Fibroblast of skin of back (primary cell): ENCODE data around the gene TMEM119.
A peak's percentile ranks its signal among the peaks of the same experiment; 100 is the strongest.
"Not testable (repeated sequence)": the region's sequence is repeated elsewhere in the genome, so short reads cannot be mapped to it uniquely, and the experiment has no call there.

ENCODE experiments used
- DNase-seq: peaks from one replicate; pipeline ENCODE4 v3.0.0-alpha.2; 2013

Gene TMEM119

DNA sequence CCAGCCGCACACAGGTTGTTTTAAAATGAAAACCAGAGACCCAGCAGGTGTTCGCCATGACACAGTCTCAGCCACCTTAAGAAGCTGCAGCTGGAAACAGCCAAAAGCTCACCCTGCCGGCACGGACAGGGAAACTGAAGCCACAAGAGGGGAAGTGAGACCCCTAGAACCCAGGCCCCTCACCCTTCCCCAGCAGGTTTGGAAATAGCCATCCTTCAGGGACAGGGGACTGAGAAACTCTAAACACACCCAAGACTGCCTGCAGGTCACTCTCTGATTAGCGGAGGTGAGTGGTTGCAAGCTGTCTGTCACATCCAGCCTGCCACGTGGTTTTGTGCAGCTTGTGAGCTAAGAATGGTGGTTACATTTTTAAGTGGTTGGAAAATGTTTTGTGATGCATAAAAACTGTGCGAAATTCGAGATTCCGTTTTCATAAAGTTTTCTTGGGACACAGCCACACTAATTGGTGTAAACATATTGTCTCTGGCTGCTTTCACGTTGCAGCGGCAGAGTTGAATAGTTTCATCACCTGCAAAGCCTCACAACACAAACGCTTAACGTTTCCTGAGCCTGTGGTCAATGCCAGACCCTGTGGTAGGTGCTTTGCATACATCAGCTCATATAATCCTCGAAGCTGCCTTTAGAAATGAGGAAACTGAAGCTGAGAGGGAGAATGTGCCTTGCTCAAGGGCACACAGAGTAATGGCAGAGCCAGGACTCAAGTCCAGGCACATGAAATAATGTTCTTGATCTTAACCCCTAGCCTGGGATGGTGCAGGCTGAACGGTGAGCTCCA is 37.5 kb upstream of the TMEM119 start:
- DNase-seq, result no peak

DNA sequence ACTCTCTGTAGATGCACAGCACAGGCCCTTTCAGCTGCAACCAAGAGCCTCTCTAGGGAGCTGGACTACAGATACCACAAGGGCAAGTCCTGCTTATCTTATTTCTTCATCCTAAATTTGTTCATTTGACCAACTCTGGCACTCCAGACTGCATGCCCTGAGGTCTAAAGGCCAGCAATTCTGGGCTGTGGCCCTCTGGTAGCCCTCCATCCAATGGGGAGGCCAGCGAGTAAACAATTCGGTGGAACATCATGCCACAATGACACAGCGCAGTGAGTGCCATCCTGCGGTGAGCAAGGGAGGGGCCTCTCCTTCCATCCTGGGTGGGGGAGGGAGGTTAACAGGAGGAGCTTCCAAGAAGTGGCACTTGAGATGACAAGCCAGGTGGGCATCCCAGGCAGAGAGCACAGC is 36.5 kb upstream of the TMEM119 start:
- DNase-seq, result no peak

DNA sequence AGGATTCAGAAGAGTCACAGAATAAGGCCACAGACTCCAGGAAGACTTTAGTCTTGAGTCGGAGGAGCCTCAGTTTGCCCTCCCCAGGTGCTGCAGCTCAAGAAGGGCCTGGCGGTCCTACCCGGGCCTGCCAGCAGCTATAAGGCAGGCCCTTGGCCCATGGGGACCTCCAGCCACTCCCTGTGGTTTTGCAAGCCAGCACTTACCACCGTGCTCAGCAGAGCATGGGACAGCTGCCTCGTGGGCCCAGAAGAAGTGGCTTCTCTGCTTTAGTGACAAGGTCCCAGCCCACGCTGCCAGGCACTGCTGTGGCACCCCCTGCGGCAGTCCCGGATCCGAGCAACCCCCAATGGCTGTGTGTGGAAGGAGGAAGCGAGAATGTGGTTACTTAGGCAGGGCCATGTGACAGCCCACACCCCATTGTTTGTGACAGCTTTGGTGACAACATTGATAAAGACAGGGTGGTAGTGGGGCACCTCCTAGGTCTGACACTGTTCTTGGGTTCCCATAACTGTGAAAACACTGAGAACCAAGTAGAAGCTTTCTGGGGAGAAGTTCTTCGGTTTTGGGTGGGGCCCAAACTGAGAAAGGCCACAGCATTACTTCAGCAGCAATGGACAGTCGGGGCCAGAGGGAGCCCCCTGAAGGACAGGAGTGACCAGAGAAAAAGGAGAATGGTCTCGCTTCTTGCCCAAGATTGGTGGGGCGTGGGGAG is 35.8 kb upstream of the TMEM119 start, which contains the start of gene SELPLG:
TSS of gene SELPLG (minus strand) at position 361 of the 715 bp plus-strand sequence. CDS start 9,587 bp downstream, outside the sequence.
- no peak for DNase-seq

DNA sequence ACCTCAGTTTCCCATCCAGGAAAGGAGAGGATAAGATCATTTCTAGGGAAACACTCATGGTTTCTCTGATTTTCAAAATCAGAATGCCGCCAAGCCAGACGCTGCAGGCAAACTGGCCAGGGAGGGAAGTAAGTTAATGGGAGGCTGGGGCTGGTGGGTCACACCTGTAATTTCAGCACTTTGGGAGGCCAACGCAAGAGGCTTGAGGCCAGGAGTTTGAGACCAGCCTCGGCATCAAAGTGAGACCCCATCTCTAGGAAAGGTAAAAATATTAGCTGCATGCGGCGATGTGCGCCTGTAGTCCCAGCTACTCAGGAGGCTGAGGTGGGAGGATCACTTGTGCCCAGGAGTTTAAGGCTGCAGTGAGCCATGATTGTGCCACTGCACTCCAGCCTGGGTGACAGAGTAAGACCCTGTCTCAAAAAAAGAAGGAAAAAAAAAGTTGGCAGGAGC is 35.2 kb upstream of the TMEM119 start:
- no peak for DNase-seq

DNA sequence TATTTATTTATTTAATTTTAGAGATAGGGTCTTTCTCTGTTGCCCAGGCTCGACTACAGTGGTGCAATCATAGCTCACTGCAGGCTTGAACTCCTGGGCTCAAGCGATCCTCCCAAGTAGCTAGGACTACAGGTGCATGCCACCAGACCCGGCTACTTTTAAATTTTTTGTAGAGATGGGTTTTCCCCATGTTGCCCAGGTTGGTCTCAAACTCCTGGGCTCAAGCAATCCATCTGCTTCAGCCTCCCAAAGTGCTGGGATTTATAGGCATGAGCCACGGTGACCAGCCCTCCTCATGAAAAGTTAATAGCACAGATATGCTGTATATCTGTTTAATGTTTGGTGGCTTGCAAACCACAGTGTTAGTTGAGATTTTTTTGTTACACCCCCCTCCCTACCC is 33.4 kb upstream of the TMEM119 start:
- DNase-seq, result not testable (repeated sequence)

DNA sequence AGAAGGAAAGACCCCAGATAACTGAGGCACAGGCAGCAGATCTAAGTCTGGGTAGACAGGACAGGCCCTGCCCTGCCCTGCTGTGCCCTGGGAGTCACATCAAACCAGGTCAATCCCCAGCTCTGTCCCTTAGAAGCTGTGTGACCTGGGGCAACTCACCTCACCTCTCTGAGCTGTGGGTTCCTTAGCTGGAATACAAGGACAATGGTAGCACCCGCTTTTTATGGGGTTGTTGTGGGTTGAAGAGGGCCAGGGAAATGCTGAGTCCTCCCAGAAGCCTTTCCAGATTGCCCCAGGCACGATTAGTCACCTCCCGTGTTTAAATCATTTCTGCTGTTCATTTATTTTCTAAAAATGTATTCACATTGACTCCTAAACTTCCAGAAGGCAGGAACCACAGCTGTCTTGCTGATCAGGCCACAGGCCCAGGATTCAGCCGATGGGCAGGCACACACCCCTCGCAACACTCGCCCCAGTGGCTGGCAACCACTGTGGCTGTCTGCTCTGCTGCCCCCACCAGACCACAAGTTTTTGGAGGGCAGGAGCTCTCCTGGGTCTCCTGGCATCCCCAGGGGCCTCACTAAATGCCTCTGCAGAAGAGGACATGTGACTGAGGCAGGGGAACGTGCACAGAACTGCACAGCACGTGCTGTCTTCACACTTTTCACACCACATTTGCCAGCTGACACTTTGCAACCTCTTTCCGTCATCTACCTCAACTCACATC is 32.8 kb upstream of the TMEM119 start:
- peak; percentile 79 for DNase-seq

DNA sequence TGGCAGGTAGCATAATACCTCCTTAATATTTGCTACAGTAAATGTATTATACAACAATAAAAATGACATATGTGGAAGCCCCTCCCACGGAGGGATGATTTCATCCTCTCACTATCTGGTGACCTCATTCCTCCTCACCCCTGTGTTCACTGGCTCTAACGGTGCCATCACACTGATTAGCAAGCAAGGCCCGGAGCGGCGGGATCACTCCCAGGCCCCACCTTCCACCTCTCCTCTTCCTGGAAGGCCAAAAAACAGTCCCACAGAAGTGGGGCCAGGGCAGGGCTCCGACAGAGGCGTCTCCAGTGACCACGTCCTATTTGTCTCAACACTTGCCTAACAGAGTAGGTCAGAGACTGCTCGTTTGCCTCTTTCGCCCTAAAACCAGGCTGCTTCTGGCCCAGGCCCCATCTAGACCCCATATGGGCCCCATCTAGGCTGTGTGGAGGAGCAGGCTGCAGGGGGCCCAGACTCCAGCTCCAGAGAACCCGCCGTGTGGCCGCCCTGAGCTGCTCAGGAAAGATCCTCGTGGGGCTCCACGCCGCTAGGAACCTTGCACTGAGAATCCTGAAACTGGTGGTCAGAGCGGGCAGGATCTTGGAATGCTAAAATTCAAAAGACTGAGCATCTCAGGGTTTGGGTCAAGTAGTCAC is 32.1 kb upstream of the TMEM119 start:
- DNase-seq, result peak; percentile 87

DNA sequence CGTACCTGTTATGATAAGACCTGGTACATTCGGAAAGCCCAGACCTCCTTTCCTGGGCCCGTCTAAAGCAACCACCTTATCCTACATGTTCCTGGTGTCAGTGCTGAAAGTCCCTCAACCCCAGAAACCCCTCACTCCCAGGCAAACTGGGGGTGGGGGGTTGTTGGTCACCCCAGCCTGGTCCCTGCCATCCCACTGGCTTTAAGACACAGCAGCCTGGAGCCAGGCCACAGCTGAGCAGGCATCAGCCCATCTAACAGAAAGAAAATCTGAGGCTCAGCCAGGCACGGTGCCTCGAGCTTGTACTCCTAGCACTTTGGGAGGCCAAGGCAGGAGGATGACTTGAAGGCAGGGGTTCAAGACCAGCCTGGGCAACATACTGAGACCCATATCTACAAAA is 31.3 kb upstream of the TMEM119 start:
- DNase-seq, result no peak

DNA sequence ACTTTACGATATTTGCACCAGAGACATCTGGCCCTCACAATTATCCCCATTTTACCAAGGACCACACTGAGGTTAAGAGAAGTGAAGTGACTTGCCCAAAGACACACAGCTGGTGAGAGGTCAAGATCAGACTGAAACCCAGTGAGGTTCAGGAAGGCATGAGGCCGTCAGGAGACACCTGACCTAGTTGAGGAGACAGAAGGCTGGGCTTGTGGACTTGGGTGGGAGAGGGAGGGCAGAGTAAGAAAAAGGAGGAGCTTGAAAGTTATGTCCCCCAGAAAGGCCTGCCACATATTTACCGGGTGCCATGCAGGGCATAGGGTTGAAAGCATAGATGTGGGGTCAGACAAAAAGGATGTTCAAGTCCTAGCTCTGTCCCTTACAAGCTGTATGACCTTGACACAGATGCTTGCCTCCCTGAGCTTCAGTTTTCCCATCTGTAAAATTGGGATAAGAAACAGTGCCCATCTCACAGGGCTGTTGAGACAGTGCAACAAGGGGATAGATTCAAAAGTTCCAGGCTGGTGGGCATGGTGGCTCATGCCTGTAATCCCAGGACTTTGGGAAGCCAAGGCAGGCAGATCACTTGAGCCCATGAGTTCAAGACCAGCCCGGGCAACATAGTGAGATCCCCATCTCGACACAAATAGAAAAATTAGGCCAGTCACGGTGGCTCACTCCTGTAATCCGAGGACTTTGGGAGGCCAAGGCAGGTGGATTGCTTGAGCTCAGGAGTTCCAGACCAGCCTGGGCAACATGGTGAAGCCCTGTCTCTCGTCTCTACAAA is 29.4 kb upstream of the TMEM119 start:
- DNase-seq, result no peak

DNA sequence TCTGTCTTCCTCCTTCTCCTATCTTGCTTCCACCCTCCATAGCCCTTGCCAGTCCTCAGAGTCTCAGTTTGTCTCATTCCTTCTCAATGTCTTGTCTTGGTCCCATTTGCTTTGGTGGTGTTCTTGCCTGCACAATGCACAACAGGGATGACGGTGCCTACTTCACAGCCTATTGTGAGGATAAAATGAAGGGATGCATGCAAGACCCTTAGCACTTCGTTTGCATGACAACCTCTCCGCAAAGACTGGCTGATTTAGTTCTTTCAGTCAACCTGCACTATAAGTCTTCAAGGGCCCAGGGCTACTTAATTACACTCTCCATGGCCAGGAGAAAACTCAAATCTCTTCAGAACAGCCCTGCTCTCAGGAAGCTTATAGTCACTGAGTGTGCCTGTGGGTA is 27.3 kb upstream of the TMEM119 start:
- no peak for DNase-seq

DNA sequence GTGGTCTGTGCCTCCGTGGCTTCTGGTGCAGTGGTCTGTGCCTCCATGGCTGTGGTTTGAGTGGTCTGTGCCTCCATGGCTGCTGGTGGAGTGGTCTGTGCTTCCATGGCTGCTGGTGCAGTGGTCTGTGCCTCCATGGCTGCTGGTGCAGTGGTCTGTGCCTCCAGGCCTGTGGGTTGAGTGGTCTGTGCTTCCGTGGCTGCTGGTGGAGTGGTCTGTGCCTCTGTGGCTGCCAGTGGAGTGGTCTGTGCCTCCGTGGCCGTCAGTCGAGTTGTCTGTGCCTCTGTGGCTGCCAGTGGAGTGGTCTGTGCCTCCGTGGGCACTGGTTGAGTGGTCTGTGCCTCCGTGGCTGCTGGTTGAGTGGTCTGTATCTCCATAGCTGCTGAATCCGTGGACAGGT is 25.7 kb upstream of the TMEM119 start:
- no peak for DNase-seq

DNA sequence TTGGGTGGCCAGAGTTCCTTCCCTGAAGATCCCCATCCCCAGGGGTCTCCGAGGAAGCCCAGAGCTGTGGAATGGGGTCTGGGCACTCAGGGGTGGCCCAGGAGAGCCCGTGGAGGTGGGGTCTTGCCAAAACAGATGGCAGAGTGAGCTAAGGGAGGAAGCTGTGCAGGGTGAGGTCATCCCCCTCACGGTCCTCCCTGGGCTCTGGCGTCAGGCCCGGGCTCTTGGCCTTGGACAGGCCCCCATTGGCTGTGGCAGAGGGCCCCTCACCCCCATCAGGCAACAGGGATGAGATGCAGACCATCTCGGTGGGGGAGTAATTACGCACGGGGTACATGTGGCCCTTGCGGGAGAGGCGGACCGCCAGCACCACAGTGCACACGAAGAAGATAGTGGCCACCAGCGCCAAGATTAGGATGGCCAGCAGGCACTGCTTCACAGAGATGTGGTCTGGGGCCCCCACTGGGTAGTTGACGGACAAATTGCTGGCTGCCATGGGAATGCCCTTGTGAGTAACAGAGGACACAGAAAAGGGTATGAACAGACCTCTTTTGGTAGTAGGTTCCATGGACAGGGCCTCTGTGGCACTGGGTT is 25.1 kb upstream of the TMEM119 start:
- DNase-seq, result no peak

DNA sequence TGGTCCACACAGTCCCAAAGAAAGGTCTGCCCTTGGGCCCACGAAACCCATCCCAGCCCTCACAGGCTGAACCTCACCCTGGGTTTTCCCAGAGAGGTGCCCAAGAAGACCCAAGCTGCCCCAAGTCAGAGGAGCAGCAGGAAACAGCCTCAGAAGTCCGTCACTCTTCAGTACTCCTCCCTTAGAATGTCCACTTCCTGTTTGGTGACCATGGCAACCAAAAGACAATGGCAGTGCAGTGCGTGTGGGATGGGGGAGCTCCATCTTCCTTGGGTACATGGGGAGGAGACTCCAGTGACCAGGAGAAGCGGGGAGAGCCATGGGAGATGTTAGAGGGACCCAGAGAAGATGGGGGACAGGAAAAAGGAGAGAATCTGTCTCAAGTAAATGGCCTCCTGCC is 24.5 kb upstream of the TMEM119 start:
- DNase-seq, result peak; percentile 77

DNA sequence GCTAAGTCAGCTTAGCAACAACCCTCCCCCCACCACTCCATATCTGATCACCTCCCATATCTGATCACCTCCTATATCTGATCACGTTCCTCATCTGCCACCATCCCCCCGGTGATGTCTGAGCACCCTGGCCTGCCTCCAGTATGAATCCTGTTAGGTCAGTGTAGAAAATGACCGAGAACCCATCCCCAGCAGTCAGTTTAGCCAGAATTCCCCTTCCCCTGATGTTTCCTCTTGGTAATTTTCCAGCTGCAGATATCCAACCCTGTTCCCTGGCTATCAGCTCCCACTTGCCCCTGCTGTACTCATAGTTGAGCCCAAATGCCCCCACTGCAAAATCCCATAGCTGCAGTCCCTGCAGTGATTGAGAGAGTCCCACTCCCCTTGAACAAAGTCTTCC is 23.3 kb upstream of the TMEM119 start:
- no peak for DNase-seq

DNA sequence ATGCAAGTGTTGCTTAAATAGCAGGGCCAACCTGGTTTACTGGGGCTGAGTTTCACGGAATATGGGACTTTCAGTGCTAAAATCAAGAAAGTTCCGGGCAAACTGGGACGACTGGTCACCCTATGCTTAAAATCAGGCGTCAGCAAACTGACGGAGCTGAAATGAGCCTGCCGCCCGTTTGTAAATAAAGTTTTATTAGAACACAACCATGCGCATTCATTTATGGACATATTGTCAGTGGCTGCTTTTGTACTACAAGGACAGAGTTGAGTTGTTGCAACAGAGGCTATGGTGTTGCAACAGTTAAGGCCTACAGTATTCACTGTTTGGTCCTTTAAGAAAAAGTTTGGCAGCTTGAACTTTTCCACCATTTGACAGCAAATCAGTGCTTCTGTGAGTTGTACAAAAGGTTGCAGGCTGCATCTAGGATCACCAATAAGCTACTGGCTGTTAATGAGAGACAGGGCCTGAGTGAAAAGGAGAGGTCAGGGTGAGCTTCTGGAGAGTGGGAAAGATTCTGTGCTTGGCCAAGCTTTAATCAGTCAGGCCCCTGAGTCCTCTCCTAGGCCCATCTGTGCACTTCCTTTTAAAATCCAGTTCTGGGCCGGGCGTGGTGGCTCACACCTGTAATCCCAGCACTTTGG is 22.5 kb upstream of the TMEM119 start:
- DNase-seq, result no peak

DNA sequence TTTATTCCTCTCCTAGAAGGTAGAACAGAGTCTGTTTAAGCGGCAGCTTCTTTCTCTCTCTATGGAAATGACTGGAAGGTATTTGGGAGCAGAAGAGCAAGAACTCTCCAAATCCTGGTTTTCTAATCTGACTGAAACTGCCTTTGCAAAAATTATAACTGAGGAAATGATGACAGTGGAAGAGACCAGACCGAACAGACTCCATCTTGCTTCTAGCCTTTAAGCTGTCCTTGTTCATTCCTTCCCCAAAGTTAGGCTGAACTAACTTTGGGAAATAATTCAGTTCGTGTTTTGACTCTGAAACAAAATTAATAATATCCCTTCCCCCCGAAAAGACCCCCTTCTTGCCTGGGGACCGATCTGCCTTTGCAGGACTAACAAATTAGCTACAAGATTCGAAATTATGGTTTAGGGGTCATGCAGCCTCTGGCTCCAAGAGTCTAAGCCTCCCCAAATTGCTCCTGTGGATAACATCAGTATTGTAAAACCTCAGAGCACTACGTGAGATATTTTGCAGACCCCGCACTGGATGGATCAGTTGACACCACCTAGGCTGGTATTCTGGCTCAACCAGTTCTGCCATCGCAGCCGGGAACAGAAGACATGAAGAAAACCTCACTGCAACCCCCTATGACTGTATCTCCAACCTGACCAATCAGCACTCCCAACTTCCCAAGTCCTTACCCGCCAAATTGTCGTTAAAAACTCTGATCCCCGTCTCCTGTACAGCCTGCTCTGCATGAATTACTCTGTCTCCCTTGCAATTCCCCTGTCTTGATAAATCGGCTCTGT is 21.7 kb upstream of the TMEM119 start:
- DNase-seq, result no peak

DNA sequence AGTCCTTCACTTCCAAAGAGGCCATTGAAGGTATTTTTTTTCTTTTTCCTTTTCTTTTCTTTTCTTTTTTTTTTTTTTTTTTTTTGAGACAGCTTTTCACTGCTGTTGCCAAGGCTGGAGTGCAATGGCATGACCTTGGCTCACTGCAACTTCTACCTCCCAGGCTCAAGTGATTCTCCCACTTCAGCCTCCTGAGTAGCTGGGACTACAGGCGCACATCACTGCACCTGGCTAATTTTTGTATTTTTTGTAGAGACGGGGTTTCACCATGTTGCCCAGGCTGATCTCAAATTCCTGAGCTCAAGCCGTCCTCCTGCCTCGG is 21.0 kb upstream of the TMEM119 start:
- not testable (repeated sequence) for DNase-seq

DNA sequence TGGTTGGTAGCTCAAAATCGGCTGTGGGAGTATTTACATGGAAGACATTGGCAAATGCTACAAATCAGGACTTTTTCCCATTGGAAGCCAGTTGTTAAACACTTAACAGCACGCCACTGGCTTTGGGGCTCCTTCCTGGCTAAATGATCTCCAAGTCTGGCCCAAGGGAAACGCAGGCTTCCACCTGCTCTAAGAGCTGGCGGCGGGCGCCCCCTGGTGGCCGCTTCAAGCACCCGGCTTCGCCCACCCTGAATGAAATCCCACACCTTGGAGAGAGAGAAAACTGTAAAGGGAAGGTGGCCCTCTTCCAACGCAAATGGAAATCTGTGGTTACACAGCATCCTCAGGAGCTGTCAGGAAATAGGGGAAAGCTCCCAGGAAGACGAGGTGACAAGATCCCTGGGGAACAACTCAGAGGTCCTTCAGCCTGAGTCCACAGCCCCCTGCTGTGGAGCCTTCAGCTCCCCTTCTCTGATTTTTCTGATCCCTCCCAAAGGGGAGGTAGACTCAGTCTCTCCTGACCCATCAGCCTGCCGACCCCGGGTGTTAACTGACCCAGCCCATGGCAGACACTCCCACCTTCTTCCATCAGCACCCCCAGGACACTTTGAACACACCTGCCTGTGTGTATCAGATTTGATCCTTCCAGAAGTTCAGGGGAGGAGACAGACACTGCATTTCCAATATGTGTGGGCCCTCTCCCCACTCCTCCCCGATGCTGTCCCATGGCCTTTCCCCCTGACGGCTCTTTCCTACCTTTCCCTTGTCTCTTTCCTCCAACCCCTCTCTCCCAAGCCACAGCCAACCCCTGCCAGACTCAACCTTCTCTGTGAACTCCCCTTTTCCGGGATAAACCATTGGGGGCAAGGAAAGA is 20.4 kb upstream of the TMEM119 start:
- DNase-seq, result peak; percentile 77
